OCI-LY1 (cell line): ENCODE results near the gene SEC62.
A peak's percentile ranks its signal among the peaks of the same experiment; 100 is the strongest.

Experiments used
- H2AFZ ChIP-seq: fragments of 200-600 bp; sonication (generic), shearing (Covaris generic); 2 replicates; pipeline ENCODE4 v1.6.0; 2014; ENCODE audit warnings: antibody characterized with exemption, mild to moderate bottlenecking, low read length
- H3F3A ChIP-seq: fragments of 200-600 bp; sonication (generic), shearing (Covaris generic); 2 replicates; pipeline ENCODE4 v1.6.0; 2014; ENCODE audit warnings: mild to moderate bottlenecking, antibody characterized with exemption, low read length, moderate library complexity; ENCODE audit not compliant: insufficient read depth
- H3K27ac ChIP-seq: fragments of 200-600 bp; sonication (generic); 2 replicates; pipeline ENCODE4 v1.5.1; 2014; ENCODE audit warnings: low read length, mixed run types, mild to moderate bottlenecking, low read depth; ENCODE audit not compliant: poor library complexity, severe bottlenecking
- H3K27me3 ChIP-seq: fragments of 200-600 bp; sonication (generic); 2 replicates; pipeline ENCODE4 v1.6.0; 2014; ENCODE audit warnings: antibody characterized with exemption, mild to moderate bottlenecking, low read length, moderate library complexity; ENCODE audit not compliant: insufficient read depth
- H3K36me3 ChIP-seq: fragments of 200-600 bp; sonication (generic); 2 replicates; pipeline ENCODE4 v1.6.1; 2014; ENCODE audit warnings: mild to moderate bottlenecking, antibody characterized with exemption, low read length, moderate library complexity, mixed read lengths; ENCODE audit not compliant: insufficient read depth
- H3K4me1 ChIP-seq: fragments of 200-600 bp; sonication (generic); 2 replicates; pipeline ENCODE4 v1.5.1; 2014; ENCODE audit warnings: mild to moderate bottlenecking, low read length, moderate library complexity; ENCODE audit not compliant: insufficient read depth, severe bottlenecking
- H3K4me2 ChIP-seq: fragments of 200-600 bp; sonication (generic), shearing (Covaris generic); 2 replicates; pipeline ENCODE4 v1.6.1; 2014; ENCODE audit warnings: low read length
- H3K4me3 ChIP-seq: fragments of 200-600 bp; sonication (generic); 2 replicates; pipeline ENCODE4 v1.5.1; 2014; ENCODE audit warnings: low read length, low read depth, mild to moderate bottlenecking, mixed read lengths; ENCODE audit not compliant: poor library complexity, severe bottlenecking
- H3K79me2 ChIP-seq: fragments of 200-600 bp; shearing (Covaris generic); 2 replicates; pipeline ENCODE4 v1.6.1; 2016; ENCODE audit warnings: mixed run types, low read length, mixed read lengths; ENCODE audit not compliant: insufficient read depth
- H3K9ac ChIP-seq: fragments of 200-600 bp; sonication (generic), shearing (Covaris generic); 2 replicates; pipeline ENCODE4 v1.6.1; 2014; ENCODE audit warnings: mild to moderate bottlenecking, low read length, mixed read lengths
- H3K9me2 ChIP-seq: fragments of 200-600 bp; sonication (generic), shearing (Covaris generic); 2 replicates; pipeline ENCODE4 v1.6.1; 2014; ENCODE audit warnings: low read depth, mild to moderate bottlenecking, low read length, mixed read lengths
- H3K9me3 ChIP-seq: fragments of 200-600 bp; shearing (Covaris generic); 2 replicates; pipeline ENCODE4 v1.6.1; 2014; ENCODE audit warnings: low read length, mixed read lengths
- H4K20me1 ChIP-seq: fragments of 200-600 bp; sonication (generic), shearing (Covaris generic); 2 replicates; pipeline ENCODE4 v1.6.0; 2016; ENCODE audit warnings: mild to moderate bottlenecking, low read length; ENCODE audit not compliant: insufficient read depth
- CTCF ChIP-seq: fragments of 200-600 bp; sonication (generic), shearing (Covaris generic); IDR thresholded peaks from 2 replicates; pipeline ENCODE4 v1.5.1; 2017; ENCODE audit warnings: mild to moderate bottlenecking, antibody characterized with exemption, low read length, moderate library complexity, mixed read lengths
- EZH2 ChIP-seq: fragments of 200-600 bp; sonication (generic), shearing (Covaris generic); IDR thresholded peaks from 2 replicates; pipeline ENCODE4 v1.8.0; 2017; ENCODE audit warnings: borderline replicate concordance, mixed run types, mild to moderate bottlenecking, antibody characterized with exemption, low read length, moderate library complexity, mixed read lengths

Gene SEC62

GRCh38 chr3:170033489-170033888 lies 66.9 kb downstream of the SEC62 start:
- H3K27me3 ChIP-seq: no peaks in the 10 kb centered on the region
- no peaks in the 10 kb centered on the region for H4K20me1 ChIP-seq
- 0 out of 2 replicates have a peak, but pooled peaks cover 4% of the 10 kb centered on the region for H3F3A ChIP-seq
- H3K9me3 ChIP-seq: no peaks in the 10 kb centered on the region
- no peak overlapping the region for H3K4me2 ChIP-seq
- peak overlapping the region; percentile 34 for H2AFZ ChIP-seq
- no peaks in the 10 kb centered on the region for H3K79me2 ChIP-seq
- H3K9ac ChIP-seq: no peak overlapping the region
- H3K4me1 ChIP-seq: peaks cover 14% of the 10 kb centered on the region
- H3K4me3 ChIP-seq: no peak overlapping the region
- H3K9me2 ChIP-seq: no peaks in the 10 kb centered on the region
- H3K36me3 ChIP-seq: no peaks in the 10 kb centered on the region; the same call in 1 of the 2 replicates
- no peak overlapping the region for H3K27ac ChIP-seq
- TF ChIP-seq CTCF (no peak), EZH2 (no peak)

GRCh38 chr3:170037463-170038433 lies 71.1 kb downstream of the SEC62 start, which contains the start of gene GPR160:
Gene GPR160 (plus strand): TSS chr3:170037995. CDS start chr3:170083973, 45,978 bp downstream.
- Histone ChIP-seq H3K27ac (peak within 1 kb of the TSS; percentile 55), H2AFZ (0 out of 2 replicates have a peak within 1 kb of the TSS, but pooled peaks have one; percentile 26)

More at GRCh38 chr3:170037463-170038433, 71.1 kb downstream of the SEC62 start, which contains the start of gene GPR160:
- H3K27me3 ChIP-seq: no peaks in the 10 kb centered on the region
- TF ChIP-seq EZH2 (no peak), CTCF (peak; percentile 95)
- H3K9me3 ChIP-seq: no peaks in the 10 kb centered on the region
- no peaks in the 10 kb centered on the region for H3K79me2 ChIP-seq
- peak within 1 kb of the TSS; percentile 71 for H3K9ac ChIP-seq
- H3K4me1 ChIP-seq: peaks cover 43% of the 10 kb centered on the region
- H3K4me2 ChIP-seq: peak within 1 kb of the TSS; percentile 90
- 0 out of 2 replicates have a peak, but pooled peaks cover 4% of the 10 kb centered on the region for H3F3A ChIP-seq
- no peaks in the 10 kb centered on the region for H3K9me2 ChIP-seq
- H3K4me3 ChIP-seq: peak within 1 kb of the TSS; percentile 75
- no peaks in the 10 kb centered on the region for H3K36me3 ChIP-seq
- H4K20me1 ChIP-seq: no peaks in the 10 kb centered on the region
